ENCODE data around the gene CYP27B1.

DNA sequence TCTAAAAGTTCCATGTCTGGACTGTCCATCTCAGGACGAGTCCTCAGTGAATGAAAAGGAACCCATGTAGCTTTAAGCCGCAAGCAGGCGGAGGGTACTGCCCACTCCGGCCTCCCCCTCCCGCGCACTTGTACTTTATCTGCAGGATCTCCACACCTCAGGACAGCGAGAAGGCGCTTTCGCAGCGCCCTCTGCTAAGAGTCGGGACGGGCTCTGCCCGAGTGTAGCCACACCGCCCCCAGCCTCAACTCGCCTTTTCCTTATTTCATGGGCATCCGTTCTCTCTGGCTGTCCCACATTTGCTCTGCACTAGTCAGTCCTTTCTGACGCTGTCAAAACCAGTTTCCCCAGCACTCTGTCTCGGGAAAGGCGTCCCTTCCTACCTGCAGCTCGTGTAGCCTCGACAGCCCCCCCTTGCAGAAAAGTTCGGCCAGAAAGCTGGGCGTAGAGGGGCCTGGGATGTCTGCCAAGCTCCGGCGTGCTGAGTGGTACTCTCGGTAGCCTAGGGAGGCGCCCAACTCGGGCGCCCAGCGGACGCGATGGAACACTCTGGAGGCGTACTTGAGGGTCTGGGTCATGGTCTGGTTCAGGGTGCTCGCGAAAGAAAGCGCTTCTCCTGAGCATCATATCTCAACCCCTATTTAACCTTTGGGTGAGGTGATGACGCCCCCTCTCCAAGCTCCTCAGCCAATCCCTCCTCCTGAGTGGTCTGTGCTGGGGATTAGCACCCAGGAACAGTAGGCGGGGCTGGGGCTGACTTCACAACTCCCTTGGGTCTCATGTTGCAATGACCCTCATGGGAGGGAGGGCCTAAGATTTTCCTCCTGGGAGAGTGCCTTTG lies at the start of gene CYP27B1:
- TF ChIP-seq, protein P1, sequence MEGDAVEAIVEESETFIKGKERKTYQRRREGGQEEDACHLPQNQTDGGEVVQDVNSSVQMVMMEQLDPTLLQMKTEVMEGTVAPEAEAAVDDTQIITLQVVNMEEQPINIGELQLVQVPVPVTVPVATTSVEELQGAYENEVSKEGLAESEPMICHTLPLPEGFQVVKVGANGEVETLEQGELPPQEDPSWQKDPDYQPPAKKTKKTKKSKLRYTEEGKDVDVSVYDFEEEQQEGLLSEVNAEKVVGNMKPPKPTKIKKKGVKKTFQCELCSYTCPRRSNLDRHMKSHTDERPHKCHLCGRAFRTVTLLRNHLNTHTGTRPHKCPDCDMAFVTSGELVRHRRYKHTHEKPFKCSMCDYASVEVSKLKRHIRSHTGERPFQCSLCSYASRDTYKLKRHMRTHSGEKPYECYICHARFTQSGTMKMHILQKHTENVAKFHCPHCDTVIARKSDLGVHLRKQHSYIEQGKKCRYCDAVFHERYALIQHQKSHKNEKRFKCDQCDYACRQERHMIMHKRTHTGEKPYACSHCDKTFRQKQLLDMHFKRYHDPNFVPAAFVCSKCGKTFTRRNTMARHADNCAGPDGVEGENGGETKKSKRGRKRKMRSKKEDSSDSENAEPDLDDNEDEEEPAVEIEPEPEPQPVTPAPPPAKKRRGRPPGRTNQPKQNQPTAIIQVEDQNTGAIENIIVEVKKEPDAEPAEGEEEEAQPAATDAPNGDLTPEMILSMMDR (IDR thresholded peaks at IDR 0.05): no peak
- no peak for TF ChIP-seq POLR2A (IDR thresholded peaks at IDR 0.05)
- no peak for TF ChIP-seq EP300 (IDR thresholded peaks at IDR 0.05)
- TF ChIP-seq POLR2AphosphoS5 (IDR thresholded peaks at IDR 0.05): no peak

Data from suprapubic skin (tissue), 4 donors.